Mesenchymal stem cell (in vitro differentiated cells and primary cell): ENCODE data around the gene MMAB.
A peak's percentile ranks its signal among the peaks of the same experiment; 100 is the strongest.

Experiments
- DNase-seq: peaks from one replicate; pipeline ENCODE4 v3.0.0-alpha.2; 2013
- H2AFZ ChIP-seq: one replicate; pipeline ENCODE4 v1.6.1; 2013; ENCODE audit warnings: low read depth, mild to moderate bottlenecking, control low read depth, inconsistent platforms, low read length, moderate library complexity
- H2AK5ac ChIP-seq: 2 replicates; pipeline ENCODE4 v1.6.1; 2013; ENCODE audit warnings: low read length, moderate library complexity, mild to moderate bottlenecking, inconsistent platforms; ENCODE audit not compliant: severe bottlenecking
- H2BK120ac ChIP-seq: one replicate; pipeline ENCODE4 v1.6.1; 2013; ENCODE audit warnings: low read depth, mild to moderate bottlenecking, inconsistent platforms, low read length, moderate library complexity
- H2BK12ac ChIP-seq, 2 experiments: one replicate each; pipeline ENCODE4 v1.6.1; 2013; ENCODE audit warnings: inconsistent platforms in 2 of 2, low read length in 2 of 2, mild to moderate bottlenecking in 2 of 2, moderate library complexity in 2 of 2, control low read depth in 1 of 2
- H2BK15ac ChIP-seq: one replicate; pipeline ENCODE4 v1.6.1; 2013; ENCODE audit warnings: mild to moderate bottlenecking, low read depth, inconsistent platforms; ENCODE audit not compliant: poor library complexity, severe bottlenecking
- H2BK5ac ChIP-seq: 2 replicates; pipeline ENCODE4 v1.6.1; 2013; ENCODE audit warnings: low read depth, mild to moderate bottlenecking, low read length, control low read depth, inconsistent platforms; ENCODE audit not compliant: poor library complexity, severe bottlenecking
- H3K14ac ChIP-seq, 2 experiments: one replicate each; pipeline ENCODE4 v1.6.1; 2013; ENCODE audit warnings: inconsistent platforms in 2 of 2, low read length in 2 of 2, control low read depth in 1 of 2, mild to moderate bottlenecking in 1 of 2, moderate library complexity in 1 of 2
- H3K18ac ChIP-seq, 2 experiments: one replicate each; pipeline ENCODE4 v1.6.1; 2013; ENCODE audit warnings: inconsistent platforms in 2 of 2, low read length in 2 of 2, control low read depth in 1 of 2, low read depth in 1 of 2, mild to moderate bottlenecking in 1 of 2
- H3K23ac ChIP-seq, 2 experiments: one replicate each; pipeline ENCODE4 v1.6.1; 2013; ENCODE audit warnings: inconsistent platforms in 2 of 2, low read length in 2 of 2, mild to moderate bottlenecking in 2 of 2, moderate library complexity in 2 of 2, control low read depth in 1 of 2
- H3K27ac ChIP-seq: 2 replicates; pipeline ENCODE4 v1.5.1; 2013; ENCODE audit warnings: mild to moderate bottlenecking, moderate library complexity, low read length, control low read depth, inconsistent platforms; ENCODE audit not compliant: poor library complexity, severe bottlenecking
- H3K27me3 ChIP-seq, 2 experiments: 2 replicates each; pipeline versions ENCODE4 v1.6.1 to v1.7.0; 2013; ENCODE audit warnings: low read length in 2 of 2, mild to moderate bottlenecking in 2 of 2, moderate library complexity in 2 of 2, control low read depth in 1 of 2, inconsistent platforms in 1 of 2; ENCODE audit not compliant: control insufficient read depth in 1 of 2, insufficient read depth in 1 of 2
- H3K36me3 ChIP-seq, 2 experiments: 2 replicates each; pipeline versions ENCODE4 v1.6.1 to v1.7.0; 2013; ENCODE audit warnings: low read length in 2 of 2, control low read depth in 1 of 2, inconsistent platforms in 1 of 2, low read depth in 1 of 2, mild to moderate bottlenecking in 1 of 2; ENCODE audit not compliant: insufficient read depth in 2 of 2, control insufficient read depth in 1 of 2
- H3K4ac ChIP-seq, 2 experiments: one replicate each; pipeline ENCODE4 v1.6.1; 2013; ENCODE audit warnings: inconsistent platforms in 2 of 2, low read length in 2 of 2, mild to moderate bottlenecking in 2 of 2, moderate library complexity in 2 of 2, control low read depth in 1 of 2, low read depth in 1 of 2
- H3K4me1 ChIP-seq: 2 replicates; pipeline ENCODE4 v1.6.1; 2013; ENCODE audit warnings: low read depth, low read length, control low read depth; ENCODE audit not compliant: control insufficient read depth, insufficient read depth
- H3K4me2 ChIP-seq: 2 replicates; pipeline ENCODE4 v1.6.1; 2013; ENCODE audit warnings: low read length, mild to moderate bottlenecking, inconsistent platforms; ENCODE audit not compliant: poor library complexity, severe bottlenecking
- H3K4me3 ChIP-seq, 2 experiments: 2 replicates each; pipeline versions ENCODE4 v1.5.1 to v1.7.0; 2013; ENCODE audit warnings: low read length in 2 of 2, mild to moderate bottlenecking in 2 of 2, control low read depth in 1 of 2, low read depth in 1 of 2; ENCODE audit not compliant: insufficient read depth in 1 of 2
- H3K79me1 ChIP-seq: replicated peaks from 2 replicates; pipeline ENCODE4 v1.6.1; 2013; ENCODE audit warnings: mild to moderate bottlenecking, control low read depth, low read length, inconsistent platforms; ENCODE audit not compliant: poor library complexity, severe bottlenecking
- H3K9ac ChIP-seq: 2 replicates; pipeline ENCODE4 v1.7.0; 2013; ENCODE audit warnings: mild to moderate bottlenecking, low read length, moderate library complexity
- H3K9me3 ChIP-seq: 2 replicates; pipeline ENCODE4 v1.7.0; 2013; ENCODE audit warnings: mild to moderate bottlenecking, low read length; ENCODE audit not compliant: control insufficient read depth
- H4K8ac ChIP-seq: one replicate; pipeline ENCODE4 v1.6.1; 2013; ENCODE audit warnings: inconsistent platforms, mild to moderate bottlenecking, low read length, moderate library complexity
- H4K91ac ChIP-seq: one replicate; pipeline ENCODE4 v1.6.1; 2013; ENCODE audit warnings: mild to moderate bottlenecking, low read length, inconsistent platforms
- WGBS: methylation state at CpG from one replicate; pipeline ENCODE4 v1.1.7; 2013; ENCODE audit warnings: mixed read lengths; 5-methylcytosine and 5-hydroxymethylcytosine counted together

The MMAB gene

DNA sequence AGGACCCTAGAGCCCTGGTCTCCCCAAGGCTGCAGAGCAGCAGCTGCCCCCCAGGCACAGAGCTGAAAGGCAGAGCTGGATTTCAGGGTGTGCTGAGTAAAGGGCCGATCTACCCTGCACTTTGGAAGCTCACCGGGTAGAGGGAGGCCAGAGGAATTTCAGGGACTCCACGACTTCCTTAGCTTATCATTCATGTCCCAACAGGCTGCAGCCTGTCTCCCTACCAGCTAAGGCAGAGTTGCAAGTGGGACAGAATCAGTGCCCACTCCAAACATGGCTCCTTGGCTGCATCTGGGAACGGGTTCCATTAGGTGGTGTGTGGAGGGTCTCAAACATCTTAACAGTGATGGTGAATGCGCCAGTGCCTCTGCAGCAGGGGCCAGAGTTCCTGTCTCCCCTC is 27.5 kb downstream of the MMAB start:
- WGBS: 81% methylated on average over 5 of the region's 5 CpGs
- Histone ChIP-seq H3K14ac (no peak overlapping the region), H2AFZ (no peak overlapping the region), H2BK5ac (no peak overlapping the region), H3K4me2 (no peak overlapping the region), H2BK120ac (no peak overlapping the region), H2BK15ac (no peak overlapping the region), H3K4me3 (no peak overlapping the region), H3K4me1 (peaks cover 12% of the 10 kb centered on the region), H4K91ac (no peak overlapping the region), H3K79me1 (no peaks in the 10 kb centered on the region), H4K8ac (peak overlapping the region; percentile 65), H3K9me3 (no peaks in the 10 kb centered on the region), H2AK5ac (no peak overlapping the region), H3K27me3 (peaks cover 23 to 47% of the 10 kb centered on the region in 2 experiments), H3K18ac (no peak overlapping the region), H3K4ac (no peak overlapping the region), H3K27ac (no peak overlapping the region), H2BK12ac (no peak overlapping the region), H3K23ac (no peak overlapping the region), H3K36me3 (no peaks in the 10 kb centered on the region), H3K9ac (no peak overlapping the region)
- DNase-seq: no peak

DNA sequence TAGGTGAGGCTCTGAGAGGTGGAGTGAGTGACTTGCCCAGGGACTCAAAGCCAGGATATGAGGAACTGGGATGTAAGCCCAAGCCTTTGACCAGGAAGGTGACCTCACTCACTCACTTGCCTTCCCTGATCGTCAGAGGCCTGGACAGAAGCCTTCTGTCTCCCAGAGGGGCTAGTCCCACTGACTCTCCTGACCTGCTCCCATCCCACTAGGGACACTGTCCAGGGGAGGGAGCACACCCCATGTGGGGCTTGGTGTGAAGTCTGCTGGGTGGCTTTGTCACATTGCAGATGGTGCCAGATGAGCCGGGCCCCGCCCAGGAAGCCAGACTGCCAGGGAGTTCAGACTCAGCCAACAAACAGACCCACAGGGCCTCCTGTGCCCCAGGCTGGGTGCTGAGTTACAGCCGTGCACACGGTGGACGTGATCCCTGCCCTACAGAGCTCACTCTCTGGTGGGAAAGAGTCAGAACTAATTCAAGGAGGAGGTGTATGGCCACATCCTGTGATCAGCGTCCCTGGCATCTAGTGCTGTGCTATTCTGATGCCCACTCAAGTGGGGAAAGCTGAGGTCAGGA is 28.3 kb downstream of the MMAB start:
- peaks cover 18 to 40% of the 10 kb centered on the region in 2 experiments for H3K27me3 ChIP-seq
- H2AFZ ChIP-seq: no peak overlapping the region
- no peak overlapping the region for H3K4me2 ChIP-seq
- H2AK5ac ChIP-seq: no peak overlapping the region
- no peak overlapping the region for H3K23ac ChIP-seq
- H4K91ac ChIP-seq: no peak overlapping the region
- no peak overlapping the region for H2BK5ac ChIP-seq
- no peak overlapping the region for H3K18ac ChIP-seq
- H2BK12ac ChIP-seq: no peak overlapping the region
- no peak overlapping the region for H3K4me3 ChIP-seq
- H3K27ac ChIP-seq: no peak overlapping the region
- H3K14ac ChIP-seq: no peak overlapping the region
- no peak overlapping the region for H3K4ac ChIP-seq
- no peaks in the 10 kb centered on the region for H3K36me3 ChIP-seq
- H3K4me1 ChIP-seq: peaks cover 9% of the 10 kb centered on the region
- no peaks in the 10 kb centered on the region for H3K9me3 ChIP-seq
- H4K8ac ChIP-seq: peak overlapping the region; percentile 53
- no peak overlapping the region for H2BK120ac ChIP-seq
- no peak overlapping the region for H2BK15ac ChIP-seq
- WGBS: 94% methylated on average over 6 of the region's 7 CpGs
- H3K79me1 ChIP-seq: no peaks in the 10 kb centered on the region
- no peak overlapping the region for H3K9ac ChIP-seq
- DNase-seq: no peak

DNA sequence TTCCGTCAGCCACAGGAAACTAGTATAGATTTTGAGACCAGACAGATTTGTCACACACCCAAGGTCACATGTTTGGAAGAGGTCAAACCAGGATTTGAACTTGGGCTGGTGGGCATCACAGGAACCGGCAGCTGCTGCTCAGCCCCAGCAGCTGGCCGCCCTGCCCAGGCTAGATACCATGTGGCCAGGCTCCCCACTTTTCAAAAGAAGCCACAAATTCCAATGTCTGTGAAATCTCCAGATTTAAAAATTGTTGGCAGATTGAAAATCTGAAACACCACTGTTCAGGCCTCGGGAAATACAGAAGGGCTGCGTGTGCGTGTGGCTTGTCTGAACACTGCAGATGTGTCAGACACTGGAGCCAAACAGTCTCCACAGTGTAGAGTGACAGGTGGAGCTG is 30.4 kb downstream of the MMAB start:
- Histone ChIP-seq H3K4me2 (no peak overlapping the region), H3K4ac (no peak overlapping the region), H3K23ac (no peak overlapping the region), H3K14ac (no peak overlapping the region), H3K4me3 (no peak overlapping the region), H4K8ac (no peak overlapping the region), H3K9me3 (no peaks in the 10 kb centered on the region), H2AFZ (no peak overlapping the region), H2BK120ac (no peak overlapping the region), H3K4me1 (peaks cover 12% of the 10 kb centered on the region), H2BK5ac (no peak overlapping the region), H2AK5ac (no peak overlapping the region), H3K79me1 (no peaks in the 10 kb centered on the region), H2BK12ac (peak overlapping the region in 1 of 2 experiments; percentile 30), H4K91ac (peak overlapping the region; percentile 28), H3K9ac (no peak overlapping the region), H3K36me3 (no peaks in the 10 kb centered on the region), H2BK15ac (no peak overlapping the region), H3K27ac (no peak overlapping the region), H3K27me3 (peaks cover 7 to 18% of the 10 kb centered on the region in 2 experiments), H3K18ac (peak overlapping the region in 1 of 2 experiments; percentile 35)
- 82% methylated on average over 6 of the region's 6 CpGs for WGBS
- DNase-seq: no peak

DNA sequence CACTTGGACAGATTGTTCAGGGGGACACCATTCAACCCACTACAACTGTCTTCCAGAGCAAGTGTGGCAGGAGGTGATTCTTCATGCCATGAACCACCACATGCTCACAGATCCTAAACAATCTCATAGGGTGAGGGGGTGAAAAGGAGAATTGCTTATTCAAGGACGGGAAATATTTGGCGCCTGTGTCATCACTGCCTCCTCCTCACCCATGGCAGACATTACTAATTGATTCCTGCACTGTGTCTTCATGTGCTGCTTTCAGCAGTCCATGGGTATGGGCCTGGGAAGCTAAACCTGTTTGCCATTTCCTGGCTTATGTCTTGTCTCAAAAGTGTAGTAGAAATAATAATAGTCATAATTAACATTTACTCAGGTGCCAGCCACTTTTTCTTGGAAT is 31.3 kb downstream of the MMAB start:
- Histone ChIP-seq H2AK5ac (no peak overlapping the region), H2BK15ac (no peak overlapping the region), H3K18ac (no peak overlapping the region), H3K4ac (no peak overlapping the region), H3K4me3 (no peak overlapping the region), H3K9me3 (no peaks in the 10 kb centered on the region), H2BK120ac (no peak overlapping the region), H3K27me3 (peaks cover under 1 to 9% of the 10 kb centered on the region in 2 experiments), H3K79me1 (no peaks in the 10 kb centered on the region), H4K91ac (no peak overlapping the region), H3K4me2 (no peak overlapping the region), H4K8ac (no peak overlapping the region), H3K23ac (no peak overlapping the region), H3K14ac (no peak overlapping the region), H3K27ac (no peak overlapping the region), H2BK5ac (no peak overlapping the region), H2AFZ (no peak overlapping the region), H3K36me3 (peaks cover 0 to 3% of the 10 kb centered on the region in 2 experiments), H3K4me1 (peaks cover 12% of the 10 kb centered on the region), H2BK12ac (no peak overlapping the region), H3K9ac (no peak overlapping the region)
- 50% methylated on average over 2 of the region's 2 CpGs for WGBS
- peak; percentile 50 for DNase-seq
